GM06990 (cell line): ENCODE data around the gene PEX14.

Source experiments
- DNase-seq: peaks from one replicate; pipeline ENCODE4 v3.0.0-alpha.2; 2011; ENCODE audit not compliant: insufficient read length; ENCODE audit errors: extremely low read depth
- H3K27me3 ChIP-seq: replicated peaks from 2 replicates; pipeline ENCODE4 v1.6.0; 2011; ENCODE audit warnings: low read length; ENCODE audit not compliant: control insufficient read depth, insufficient read depth
- H3K36me3 ChIP-seq: 2 replicates; pipeline ENCODE4 v1.5.1; 2011; ENCODE audit warnings: low read length; ENCODE audit not compliant: control insufficient read depth, insufficient read depth
- H3K4me3 ChIP-seq: replicated peaks from 2 replicates; pipeline ENCODE4 v1.5.1; 2011; ENCODE audit warnings: low read depth, mild to moderate bottlenecking, control low read depth, low read length
- TF ChIP-seq, protein P1 (sequence below): IDR thresholded peaks from 2 replicates; pipeline ENCODE4 v1.5.1; 2011; ENCODE audit warnings: low read length, control low read depth, mild to moderate bottlenecking, inconsistent platforms; ENCODE audit not compliant: insufficient read depth, poor library complexity, severe bottlenecking

Gene PEX14

DNA sequence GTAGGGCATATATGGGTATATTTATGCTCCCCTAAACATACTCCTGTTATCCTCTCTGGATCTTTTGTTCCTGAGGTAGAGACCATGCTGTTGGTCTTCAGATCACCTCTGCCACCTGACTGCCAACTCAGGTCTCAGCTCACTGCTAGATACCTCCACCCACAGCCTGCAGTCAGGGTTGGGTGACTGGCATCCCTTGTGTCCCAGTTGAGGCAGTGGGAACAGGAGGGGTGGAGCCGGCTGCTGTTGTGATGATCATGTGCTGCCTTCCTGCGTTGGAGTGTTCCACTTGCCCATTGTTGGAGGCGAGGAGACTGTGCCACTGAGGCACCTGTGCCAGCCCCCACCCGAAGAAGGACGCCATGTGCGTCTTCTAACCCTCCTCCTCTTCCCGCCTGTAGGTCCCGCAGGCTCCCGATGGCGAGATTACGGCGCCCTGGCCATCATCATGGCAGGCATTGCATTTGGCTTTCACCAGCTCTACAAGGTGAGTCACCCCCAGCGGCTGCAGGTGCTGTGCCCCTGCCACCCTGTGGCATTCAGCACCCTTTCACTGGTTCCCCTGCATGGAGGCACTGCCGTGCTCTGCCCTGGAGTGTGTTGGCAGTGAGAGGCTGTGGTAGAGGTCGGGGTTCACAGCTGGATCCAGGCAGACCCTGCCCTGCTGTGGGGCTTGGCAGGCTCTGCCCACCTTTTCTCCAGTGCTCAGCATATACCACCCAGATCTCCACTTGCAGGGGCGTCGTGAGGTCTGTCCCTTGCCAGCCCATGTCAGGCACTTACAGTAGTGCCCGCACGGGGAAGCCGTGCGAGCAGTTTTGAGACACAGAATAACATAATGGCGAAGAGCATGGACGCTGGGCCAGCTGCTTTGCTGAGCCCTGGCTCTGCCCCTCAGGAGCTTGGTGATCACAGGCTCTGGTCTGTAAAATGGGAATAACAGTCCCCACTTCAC, 143.5 kb downstream of the PEX14 start:
- peaks cover 6% of the 10 kb centered on the region for H3K36me3 ChIP-seq
- no peak overlapping the region for H3K4me3 ChIP-seq
- no peaks in the 10 kb centered on the region for H3K27me3 ChIP-seq
- TF ChIP-seq, protein P1, sequence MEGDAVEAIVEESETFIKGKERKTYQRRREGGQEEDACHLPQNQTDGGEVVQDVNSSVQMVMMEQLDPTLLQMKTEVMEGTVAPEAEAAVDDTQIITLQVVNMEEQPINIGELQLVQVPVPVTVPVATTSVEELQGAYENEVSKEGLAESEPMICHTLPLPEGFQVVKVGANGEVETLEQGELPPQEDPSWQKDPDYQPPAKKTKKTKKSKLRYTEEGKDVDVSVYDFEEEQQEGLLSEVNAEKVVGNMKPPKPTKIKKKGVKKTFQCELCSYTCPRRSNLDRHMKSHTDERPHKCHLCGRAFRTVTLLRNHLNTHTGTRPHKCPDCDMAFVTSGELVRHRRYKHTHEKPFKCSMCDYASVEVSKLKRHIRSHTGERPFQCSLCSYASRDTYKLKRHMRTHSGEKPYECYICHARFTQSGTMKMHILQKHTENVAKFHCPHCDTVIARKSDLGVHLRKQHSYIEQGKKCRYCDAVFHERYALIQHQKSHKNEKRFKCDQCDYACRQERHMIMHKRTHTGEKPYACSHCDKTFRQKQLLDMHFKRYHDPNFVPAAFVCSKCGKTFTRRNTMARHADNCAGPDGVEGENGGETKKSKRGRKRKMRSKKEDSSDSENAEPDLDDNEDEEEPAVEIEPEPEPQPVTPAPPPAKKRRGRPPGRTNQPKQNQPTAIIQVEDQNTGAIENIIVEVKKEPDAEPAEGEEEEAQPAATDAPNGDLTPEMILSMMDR = no peak
- no peak for DNase-seq

- peaks cover 15% of the 10 kb centered on the region for H3K36me3 ChIP-seq
- TF ChIP-seq, protein P1 = no peak
- no peak for DNase-seq
These were observed 146.0 kb downstream of the PEX14 start for GRCh38 chr1:10620776-10621175.

DNA sequence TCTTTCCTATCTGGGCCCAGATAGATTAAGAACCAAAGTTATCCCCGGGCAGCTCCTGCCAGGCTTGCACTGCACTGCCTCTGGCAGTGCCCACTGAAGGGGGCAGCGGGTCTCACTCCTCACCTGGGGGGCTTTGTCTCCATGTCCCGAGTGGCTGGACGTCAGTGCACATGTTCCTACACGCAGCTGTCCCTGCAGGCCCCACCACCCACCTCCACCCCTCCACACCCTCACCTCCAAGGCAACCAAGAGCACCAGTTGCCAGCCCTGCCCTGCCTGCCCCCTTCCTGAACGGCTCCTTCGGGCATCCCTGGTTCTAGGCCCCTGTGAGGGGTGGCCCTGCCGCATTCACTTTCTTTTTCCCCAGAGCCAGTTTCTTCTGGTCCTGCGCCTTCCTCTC, 147.2 kb downstream of the PEX14 start:
- Histone ChIP-seq H3K4me3 (no peak overlapping the region), H3K27me3 (no peaks in the 10 kb centered on the region), H3K36me3 (peaks cover 15% of the 10 kb centered on the region)
- TF ChIP-seq, protein P1 = no peak
- DNase-seq = no peak

More at GRCh38 chr1:10620776-10621175, 146.0 kb downstream of the PEX14 start:
- no peaks in the 10 kb centered on the region for H3K27me3 ChIP-seq
- H3K4me3 ChIP-seq = no peak overlapping the region

DNA sequence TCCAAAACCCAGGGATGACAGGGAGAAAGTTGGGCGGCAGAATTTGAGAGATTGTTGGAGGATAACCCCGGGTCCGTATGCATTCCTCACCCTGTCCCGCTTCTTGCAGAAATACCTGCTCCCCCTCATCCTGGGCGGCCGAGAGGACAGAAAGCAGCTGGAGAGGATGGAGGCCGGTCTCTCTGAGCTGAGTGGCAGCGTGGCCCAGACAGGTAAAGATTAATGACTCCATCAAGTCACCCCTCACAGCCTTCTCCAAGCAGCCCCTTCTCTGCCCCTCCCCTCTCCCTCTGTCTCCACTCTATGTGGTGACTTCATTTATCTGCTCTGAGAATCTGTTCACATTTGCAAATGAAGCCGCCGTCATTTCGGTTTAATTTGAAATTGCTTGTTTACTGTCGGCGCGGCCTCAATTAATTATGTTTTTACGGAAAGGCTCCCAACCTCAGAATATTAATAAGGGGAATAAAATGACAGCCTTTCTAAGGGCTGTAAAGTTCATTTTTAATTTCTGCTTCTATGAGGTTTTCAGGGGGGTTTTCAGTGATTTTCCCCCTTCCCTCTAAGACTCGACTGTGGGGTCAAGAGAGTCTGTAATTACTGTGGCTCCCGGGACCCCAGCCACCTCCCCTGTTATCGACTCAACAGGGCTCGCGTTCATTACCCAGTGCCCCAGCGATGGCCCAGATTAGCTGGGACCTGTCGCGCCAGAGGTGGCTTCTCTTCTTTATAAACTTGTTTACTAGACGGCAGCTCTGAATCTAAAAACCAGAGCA, 148.3 kb downstream of the PEX14 start:
- TF ChIP-seq, protein P1 = no peak
- no peak for DNase-seq
- no peaks in the 10 kb centered on the region for H3K27me3 ChIP-seq
- peaks cover 19% of the 10 kb centered on the region for H3K36me3 ChIP-seq
- H3K4me3 ChIP-seq = no peak overlapping the region

- Histone ChIP-seq H3K36me3 (peaks cover 15% of the 10 kb centered on the region), H3K27me3 (no peaks in the 10 kb centered on the region)
These were observed 149.0 kb downstream of the PEX14 start for GRCh38 chr1:10623686-10624145.

More at GRCh38 chr1:10623686-10624145, 149.0 kb downstream of the PEX14 start:
- TF ChIP-seq, protein P1 = no peak
- DNase-seq = no peak
- no peak overlapping the region for H3K4me3 ChIP-seq
